ENCODE data around the gene RSPRY1. TPM values are rescaled to one million over a fixed set of nuclear protein-coding genes. Genes with fewer than 3 reads are reported as not detected.

RSPRY1 gene
- total and polyA plus RNA-seq, 2 of the 4 experiments (the other 2 are of a cell fraction): 25.2 to 62.2 TPM

GRCh38 chr16:57262841-57263540 lies 76.9 kb downstream of the RSPRY1 start:
- no peak overlapping the region; the same call in 1 of the 2 replicates for H3K4ac ChIP-seq (ENCODE audit: low read depth, low read length)
- H3K9me3 ChIP-seq (ENCODE audit: control insufficient read depth, insufficient read depth, low read length): no peaks in the 10 kb centered on the region
- CTCF ChIA-PET: no interaction called here
- H2AFZ ChIP-seq (replicated peaks; ENCODE audit: low read length, poor library complexity): peak overlapping the region; percentile 45
- WGBS, 2 experiments (ENCODE audit: extremely low coverage in 2 of 2, insufficient read length in 1 of 2): 79% methylated on average over 12 of the region's 17 CpGs; no CpG with 5 or more reads in 1 of the 2 experiments
- in situ Hi-C loops (cut with MboI; ENCODE audit: low sequenced_read_pairs): no loop called here
- H2BK5ac ChIP-seq (ENCODE audit: low read depth, low read length, poor library complexity, severe bottlenecking): no peak overlapping the region
- no peak for TF ChIP-seq FOS (IDR thresholded peaks at IDR 0.05; ENCODE audit: low read depth, low read length)
- TF ChIP-seq CHD1 (IDR thresholded peaks at IDR 0.05; ENCODE audit: low read depth, low read length): no peak
- no peak for TF ChIP-seq MAZ (IDR thresholded peaks at IDR 0.05; ENCODE audit: borderline replicate concordance, low read depth, low read length)
- no peak for TF ChIP-seq MAFK (IDR thresholded peaks at IDR 0.05; ENCODE audit: low read depth, low read length)
- no peak for TF ChIP-seq RCOR1 (IDR thresholded peaks at IDR 0.05; ENCODE audit: insufficient replicate concordance, low read length)
- TF ChIP-seq RFX5 (IDR thresholded peaks at IDR 0.05; ENCODE audit: low read depth, low read length): no peak
- no peak for TF ChIP-seq CTCF (conservative IDR thresholded peaks at IDR 0.05; ENCODE audit: low read depth, low read length)
- no peak for TF ChIP-seq POLR2A (IDR thresholded peaks at IDR 0.05; ENCODE audit: low read depth, low read length)
- TF ChIP-seq SMC3 (IDR thresholded peaks at IDR 0.05; ENCODE audit: low read depth, low read length): no peak
- no peak for TF ChIP-seq NFE2L2 (IDR thresholded peaks at IDR 0.05; ENCODE audit: low read depth, low read length)
- TF ChIP-seq RAD21 (IDR thresholded peaks at IDR 0.05; ENCODE audit: low read length): no peak
- TF ChIP-seq CEBPB (IDR thresholded peaks at IDR 0.05; ENCODE audit: low read depth, low read length): no peak
- TF ChIP-seq BHLHE40 (IDR thresholded peaks at IDR 0.05; ENCODE audit: low read depth, low read length): no peak
- no peak for TF ChIP-seq ELK1 (IDR thresholded peaks at IDR 0.05; ENCODE audit: borderline replicate concordance, low read depth, low read length)
- no peak for TF ChIP-seq USF2 (IDR thresholded peaks at IDR 0.05; ENCODE audit: low read depth, low read length)
- no peak for TF ChIP-seq MXI1 (IDR thresholded peaks at IDR 0.05; ENCODE audit: borderline replicate concordance, low read depth, low read length)
- no peak overlapping the region for H3K14ac ChIP-seq (replicated peaks; ENCODE audit: low read depth, low read length)
- H3K36me3 ChIP-seq (ENCODE audit: control insufficient read depth, insufficient read depth, low read length): no peaks in the 10 kb centered on the region
- no peak for ATAC-seq (ENCODE audit: low read depth)
- DNase-seq: no peak
- peaks cover 7% of the 10 kb centered on the region; the same call in 1 of the 2 replicates for H3K4me1 ChIP-seq (ENCODE audit: control insufficient read depth, insufficient read depth, low read length)
- no peaks in the 10 kb centered on the region for H3K79me1 ChIP-seq (ENCODE audit: low read depth in 1 of 2, low read length in 2 of 2)
- no peaks in the 10 kb centered on the region for H4K20me1 ChIP-seq (ENCODE audit: insufficient read depth, low read length)
- H2AK9ac ChIP-seq (replicated peaks; ENCODE audit: low read depth, low read length, poor library complexity): no peak overlapping the region
- H3K27me3 ChIP-seq (ENCODE audit: control insufficient read depth, insufficient read depth, low read length): peaks cover 7% of the 10 kb centered on the region; the same call in 1 of the 2 replicates
- no peak overlapping the region for H4K8ac ChIP-seq (ENCODE audit: low read depth in 2 of 2, low read length in 2 of 2)
- no peak overlapping the region for H3K9ac ChIP-seq (ENCODE audit: low read depth, low read length)
- BruUV-seq (replicated peaks): no TSS peak
- H2BK15ac ChIP-seq (ENCODE audit: low read depth, low read length): no peak overlapping the region
- no peak overlapping the region for H3K4me2 ChIP-seq (ENCODE audit: low read depth, low read length)
- H3K4me3 ChIP-seq (ENCODE audit: insufficient read depth, low read depth, low read length): no peak overlapping the region
- H3K23ac ChIP-seq (ENCODE audit: low read depth, low read length): no peak overlapping the region
- POLR2A ChIA-PET (ENCODE audit: unreplicated experiment): no interaction called here
- peaks cover 4% of the 10 kb centered on the region; the same call in 1 of the 2 replicates for H3K9me1 ChIP-seq (ENCODE audit: insufficient read depth, low read length)
- intact Hi-C loops (cut with micrococcal nuclease): no loop called here
- H4K91ac ChIP-seq (ENCODE audit: insufficient read depth, low read depth, low read length): no peak overlapping the region
- no peak overlapping the region for H3K27ac ChIP-seq (ENCODE audit: insufficient read depth, low read length)
- no peak overlapping the region for H4K5ac ChIP-seq (ENCODE audit: low read depth, low read length)
- no peak overlapping the region for H2AK5ac ChIP-seq (ENCODE audit: low read depth, low read length)
- no peak overlapping the region for H2BK120ac ChIP-seq (ENCODE audit: low read depth, low read length)
- dilution Hi-C loops (cut with HindIII; ENCODE audit: low sequenced_read_pairs, unreplicated experiment): no loop called here
- H2BK20ac ChIP-seq (ENCODE audit: low read depth, low read length): no peak overlapping the region
- H3K56ac ChIP-seq (ENCODE audit: extremely low read depth, insufficient read depth, low read length): no peak overlapping the region
- H3K18ac ChIP-seq (ENCODE audit: low read depth, low read length): no peak overlapping the region
